Measurements from ENCODE around the gene ACHE.

- TF ChIP-seq POLR2A (IDR thresholded peaks at IDR 0.05) (no peak), CTCF (IDR thresholded peaks at IDR 0.05) (no peak)
Measured at GRCh38 chr7:100859856-100860255, 35.8 kb downstream of the ACHE start.
